Measurements from ENCODE around the gene TNRC18. TPM values are rescaled to one million over a fixed set of nuclear protein-coding genes. Genes with fewer than 3 reads are reported as not detected.
A peak's percentile ranks its signal among the peaks of the same experiment; 100 is the strongest.

Gene TNRC18
- total RNA-seq, 1 donor from 2014 or later: 118 TPM

GRCh38 chr7:5450549-5451327 lies 27.1 kb upstream of the TNRC18 start:
- Histone ChIP-seq H3K4me1 (no peaks in the 10 kb centered on the region), H3K36me3 (no peaks in the 10 kb centered on the region), H3K27ac (no peak overlapping the region), H3K27me3 (no peaks in the 10 kb centered on the region), H3K4me3 (no peak overlapping the region), H3K9me3 (no peaks in the 10 kb centered on the region)
- TF ChIP-seq, protein P1, sequence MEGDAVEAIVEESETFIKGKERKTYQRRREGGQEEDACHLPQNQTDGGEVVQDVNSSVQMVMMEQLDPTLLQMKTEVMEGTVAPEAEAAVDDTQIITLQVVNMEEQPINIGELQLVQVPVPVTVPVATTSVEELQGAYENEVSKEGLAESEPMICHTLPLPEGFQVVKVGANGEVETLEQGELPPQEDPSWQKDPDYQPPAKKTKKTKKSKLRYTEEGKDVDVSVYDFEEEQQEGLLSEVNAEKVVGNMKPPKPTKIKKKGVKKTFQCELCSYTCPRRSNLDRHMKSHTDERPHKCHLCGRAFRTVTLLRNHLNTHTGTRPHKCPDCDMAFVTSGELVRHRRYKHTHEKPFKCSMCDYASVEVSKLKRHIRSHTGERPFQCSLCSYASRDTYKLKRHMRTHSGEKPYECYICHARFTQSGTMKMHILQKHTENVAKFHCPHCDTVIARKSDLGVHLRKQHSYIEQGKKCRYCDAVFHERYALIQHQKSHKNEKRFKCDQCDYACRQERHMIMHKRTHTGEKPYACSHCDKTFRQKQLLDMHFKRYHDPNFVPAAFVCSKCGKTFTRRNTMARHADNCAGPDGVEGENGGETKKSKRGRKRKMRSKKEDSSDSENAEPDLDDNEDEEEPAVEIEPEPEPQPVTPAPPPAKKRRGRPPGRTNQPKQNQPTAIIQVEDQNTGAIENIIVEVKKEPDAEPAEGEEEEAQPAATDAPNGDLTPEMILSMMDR (IDR thresholded peaks at IDR 0.05): peak; percentile 70
- ATAC-seq (peak; percentile 77), DNase-seq (peak; percentile 76)
- intact Hi-C loops (cut with DNase I): no loop called here

- no peaks in the 10 kb centered on the region for H3K27me3 ChIP-seq
- H3K36me3 ChIP-seq: no peaks in the 10 kb centered on the region
- H3K27ac ChIP-seq: no peak overlapping the region
- TF ChIP-seq, protein P1 (IDR thresholded peaks at IDR 0.05): no peak
- intact Hi-C loops (cut with DNase I): no loop called here
- no peak for ATAC-seq
- H3K4me3 ChIP-seq: no peak overlapping the region
- no peaks in the 10 kb centered on the region for H3K9me3 ChIP-seq
- no peaks in the 10 kb centered on the region for H3K4me1 ChIP-seq
- DNase-seq: no peak
These were observed 24.9 kb upstream of the TNRC18 start for GRCh38 chr7:5448378-5449037.

DNA sequence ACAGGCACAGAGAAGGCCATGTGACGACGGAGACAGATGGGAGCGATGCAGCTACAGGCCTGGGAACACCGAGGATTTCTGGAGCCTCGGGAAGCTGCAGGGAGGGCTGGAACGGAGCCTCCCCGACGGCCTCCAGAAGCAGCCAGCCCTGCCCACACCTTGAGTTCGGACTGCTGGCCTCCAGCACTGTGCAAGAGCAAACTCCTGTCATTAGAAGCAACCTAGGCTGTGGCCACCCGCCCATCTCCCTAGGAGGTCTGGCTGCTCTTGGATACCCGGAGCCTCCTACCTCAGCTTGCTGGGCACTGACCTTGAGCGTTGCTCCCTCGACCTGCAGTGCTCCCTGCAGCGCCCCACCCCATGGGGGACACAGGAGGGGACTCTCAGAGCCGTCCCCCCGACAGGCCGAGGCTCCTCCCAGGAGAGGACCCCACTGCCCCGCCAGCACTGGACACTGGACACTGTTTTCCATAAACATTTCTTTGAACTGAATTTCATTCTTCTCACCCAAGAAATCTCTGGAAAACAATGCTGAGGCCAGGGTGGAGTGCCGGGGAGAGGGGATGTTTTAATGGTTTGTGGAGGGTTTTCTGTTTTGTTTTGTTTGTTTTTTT lies 22.5 kb upstream of the TNRC18 start:
- DNase-seq (no peak), ATAC-seq (peak; percentile 22)
- Histone ChIP-seq H3K27me3 (no peaks in the 10 kb centered on the region), H3K27ac (no peak overlapping the region), H3K4me1 (no peaks in the 10 kb centered on the region), H3K4me3 (no peak overlapping the region), H3K36me3 (no peaks in the 10 kb centered on the region), H3K9me3 (no peaks in the 10 kb centered on the region)
- TF ChIP-seq, protein P1 (IDR thresholded peaks at IDR 0.05): no peak
- intact Hi-C loops (cut with DNase I): no loop called here

DNA sequence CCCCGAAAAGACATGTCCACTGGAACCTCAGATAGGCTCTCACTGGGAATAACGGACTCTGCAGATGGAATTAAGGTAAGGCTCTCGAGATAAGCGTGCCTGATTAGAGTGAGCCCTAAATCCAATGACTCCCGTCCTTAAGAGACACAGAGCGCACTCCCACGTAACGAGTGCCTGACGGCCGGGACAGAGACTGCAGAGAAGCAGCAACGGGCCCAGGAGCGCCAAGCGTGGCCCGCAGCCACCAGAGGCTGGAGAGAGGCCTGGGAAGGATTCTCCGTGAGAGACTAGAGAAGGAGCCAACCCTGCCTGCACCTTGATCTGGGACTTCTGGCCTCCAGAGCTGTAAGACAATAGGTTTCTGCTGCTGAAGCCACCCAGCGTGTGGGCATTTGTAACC lies 20.0 kb upstream of the TNRC18 start:
- ATAC-seq (no peak), DNase-seq (no peak)
- Histone ChIP-seq H3K4me1 (no peaks in the 10 kb centered on the region), H3K36me3 (no peaks in the 10 kb centered on the region), H3K27me3 (no peaks in the 10 kb centered on the region), H3K27ac (no peak overlapping the region), H3K4me3 (no peak overlapping the region), H3K9me3 (no peaks in the 10 kb centered on the region)
- intact Hi-C loops (cut with DNase I): no loop called here
- TF ChIP-seq, protein P1 (IDR thresholded peaks at IDR 0.05): no peak

DNA sequence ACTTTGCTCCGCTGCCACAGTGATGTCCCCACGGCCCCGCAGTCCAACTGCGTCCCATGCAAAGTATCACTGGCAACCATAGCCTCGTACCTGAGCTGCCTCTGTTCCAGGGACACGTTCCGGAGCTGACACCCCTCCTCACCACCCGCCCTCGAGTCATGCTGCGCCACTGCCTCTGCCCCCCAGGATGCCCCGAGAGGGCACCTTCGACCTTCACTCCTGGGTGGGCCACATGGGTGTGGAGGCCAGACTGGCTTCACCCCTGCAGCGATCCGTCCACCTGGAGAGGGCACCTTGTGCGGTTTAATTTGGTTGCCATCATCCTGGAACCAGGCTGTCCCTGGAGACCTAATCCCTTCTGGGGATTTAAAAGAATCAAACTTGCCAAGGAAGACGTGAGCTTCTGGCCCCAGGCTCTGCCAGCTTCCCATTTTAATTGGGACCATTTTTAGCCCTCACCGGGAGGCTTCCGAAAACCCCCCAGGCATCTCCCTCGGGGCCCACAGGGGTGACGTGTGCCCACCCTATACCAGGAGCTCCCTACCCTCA lies 19.2 kb upstream of the TNRC18 start:
- no peak for ATAC-seq
- no peak overlapping the region for H3K4me3 ChIP-seq
- no peaks in the 10 kb centered on the region for H3K27me3 ChIP-seq
- no peaks in the 10 kb centered on the region for H3K9me3 ChIP-seq
- no peaks in the 10 kb centered on the region for H3K4me1 ChIP-seq
- intact Hi-C loops (cut with DNase I): no loop called here
- no peak for DNase-seq
- TF ChIP-seq, protein P1 (IDR thresholded peaks at IDR 0.05): no peak
- H3K27ac ChIP-seq: no peak overlapping the region
- no peaks in the 10 kb centered on the region for H3K36me3 ChIP-seq

All from upper lobe of right lung (tissue), 1 donor.